Natural killer cell (primary cell): Measurements from ENCODE around the gene DOCK7. TPM values are rescaled to one million over a fixed set of nuclear protein-coding genes. Genes with fewer than 3 reads are reported as not detected.

Source experiments
- ATAC-seq, 3 donors: fragments of 150-1000 bp in 2 of 3; fragments of 200-7000 bp in 1 of 3; cut with Tn5 transposase; 1 replicate in 1 of 3; 2 replicates in 2 of 3; pipeline ENCODE4 v1.10.0; 2021; ENCODE audit warnings: mild to moderate bottlenecking in 2 of 3, moderate library complexity in 2 of 3
- DNase-seq, 2 donors: peaks; one replicate each; pipeline versions ENCODE4 v3.0.0 to v3.0.0-alpha.2; 2013 to 2021; ENCODE audit warnings: mixed read lengths in 1 of 2
- H3K27ac ChIP-seq: one replicate; pipeline ENCODE4 v1.5.1; 2013; ENCODE audit warnings: mild to moderate bottlenecking, low read length
- H3K27me3 ChIP-seq: one replicate; pipeline ENCODE4 v1.6.1; 2013; ENCODE audit warnings: low read length; ENCODE audit not compliant: control insufficient read depth, insufficient read depth
- H3K36me3 ChIP-seq: one replicate; pipeline ENCODE4 v1.6.1; 2013; ENCODE audit warnings: low read length; ENCODE audit not compliant: control insufficient read depth, insufficient read depth
- H3K4me1 ChIP-seq: one replicate; pipeline ENCODE4 v1.6.1; 2013; ENCODE audit warnings: low read length; ENCODE audit not compliant: control insufficient read depth, insufficient read depth
- H3K4me3 ChIP-seq: one replicate; pipeline ENCODE4 v1.5.1; 2013; ENCODE audit warnings: low read length
- H3K9me3 ChIP-seq: one replicate; pipeline ENCODE4 v1.6.1; 2013; ENCODE audit warnings: low read length; ENCODE audit not compliant: control insufficient read depth, insufficient read depth
- H3K27ac Mint-ChIP-seq, 2 donors: one replicate each; pipeline ENCODE4 v1.8.0; 2022; ENCODE audit warnings: mild to moderate bottlenecking in 2 of 2, mixed read lengths in 2 of 2, moderate library complexity in 1 of 2
- H3K27me3 Mint-ChIP-seq, 2 donors: one replicate each; pipeline ENCODE4 v1.8.0; 2022; ENCODE audit warnings: low read depth in 2 of 2, mixed read lengths in 2 of 2
- H3K36me3 Mint-ChIP-seq: one replicate; pipeline ENCODE4 v1.8.0; 2022; ENCODE audit warnings: mixed read lengths
- H3K4me1 Mint-ChIP-seq, 2 donors: one replicate each; pipeline ENCODE4 v1.8.0; 2022; ENCODE audit warnings: mixed read lengths in 2 of 2
- H3K4me3 Mint-ChIP-seq: one replicate; pipeline ENCODE4 v1.8.0; 2022; ENCODE audit warnings: mild to moderate bottlenecking, moderate library complexity, mixed read lengths
- H3K9me3 Mint-ChIP-seq, 2 donors: one replicate each; pipeline ENCODE4 v1.8.0; 2022; ENCODE audit warnings: mixed read lengths in 2 of 2
- WGBS: methylation state at CpG from one replicate; pipeline ENCODE4 v1.1.7; 2013; ENCODE audit warnings: missing lambda C conversion rate; ENCODE audit not compliant: insufficient coverage; 5-methylcytosine and 5-hydroxymethylcytosine counted together
- intact Hi-C: fragments of 100-400 bp; cut with micrococcal nuclease; formaldehyde crosslinking; loops from one replicate; pipeline ENCODE4 v1.14.2; 2022
- total RNA-seq, 4 donors: library from RNA; stranded (reverse); fragments of 120-200 nt in 1 of 4; gene quantifications; one replicate each; pipeline versions ENCODE4 v1.2.3 to v1.2.4, GENCODE V29; 2013 to 2022
- TF ChIP-seq, protein P1 (sequence below): fragments of 200-600 bp; IDR thresholded peaks from one replicate; pipeline ENCODE4 v1.8.0; 2022; ENCODE audit warnings: antibody characterized with exemption

Gene DOCK7
- total RNA-seq, 3 donors from 2014 or later (not counting 1 experiment from before 2014, with no cell fraction given), result 4.3 to 13.1 (median 6.0) TPM

DNA sequence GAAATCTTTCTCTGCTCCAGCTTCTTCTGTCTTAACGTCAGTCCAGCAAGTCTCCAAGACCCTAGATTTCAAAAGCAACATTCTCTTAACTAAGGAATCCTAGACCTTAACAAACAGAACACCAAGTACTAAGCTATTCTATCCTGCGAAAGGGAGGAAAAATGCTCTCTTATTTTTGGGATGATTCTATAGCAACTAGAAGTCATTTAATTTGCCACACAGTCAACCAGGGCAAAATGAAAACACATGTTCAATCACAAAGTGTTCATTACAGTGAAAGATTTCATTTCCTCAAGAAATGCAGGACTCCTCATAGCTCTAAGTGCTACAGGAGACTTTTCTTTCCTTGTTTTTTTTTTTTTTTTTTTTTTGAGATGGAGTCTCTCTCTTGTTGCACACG, 36.2 kb upstream of the DOCK7 start:
- no peaks in the 10 kb centered on the region for H3K9me3 Mint-ChIP-seq
- TF ChIP-seq, protein P1, sequence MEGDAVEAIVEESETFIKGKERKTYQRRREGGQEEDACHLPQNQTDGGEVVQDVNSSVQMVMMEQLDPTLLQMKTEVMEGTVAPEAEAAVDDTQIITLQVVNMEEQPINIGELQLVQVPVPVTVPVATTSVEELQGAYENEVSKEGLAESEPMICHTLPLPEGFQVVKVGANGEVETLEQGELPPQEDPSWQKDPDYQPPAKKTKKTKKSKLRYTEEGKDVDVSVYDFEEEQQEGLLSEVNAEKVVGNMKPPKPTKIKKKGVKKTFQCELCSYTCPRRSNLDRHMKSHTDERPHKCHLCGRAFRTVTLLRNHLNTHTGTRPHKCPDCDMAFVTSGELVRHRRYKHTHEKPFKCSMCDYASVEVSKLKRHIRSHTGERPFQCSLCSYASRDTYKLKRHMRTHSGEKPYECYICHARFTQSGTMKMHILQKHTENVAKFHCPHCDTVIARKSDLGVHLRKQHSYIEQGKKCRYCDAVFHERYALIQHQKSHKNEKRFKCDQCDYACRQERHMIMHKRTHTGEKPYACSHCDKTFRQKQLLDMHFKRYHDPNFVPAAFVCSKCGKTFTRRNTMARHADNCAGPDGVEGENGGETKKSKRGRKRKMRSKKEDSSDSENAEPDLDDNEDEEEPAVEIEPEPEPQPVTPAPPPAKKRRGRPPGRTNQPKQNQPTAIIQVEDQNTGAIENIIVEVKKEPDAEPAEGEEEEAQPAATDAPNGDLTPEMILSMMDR, result no peak
- no peaks in the 10 kb centered on the region for H3K4me1 ChIP-seq

DNA sequence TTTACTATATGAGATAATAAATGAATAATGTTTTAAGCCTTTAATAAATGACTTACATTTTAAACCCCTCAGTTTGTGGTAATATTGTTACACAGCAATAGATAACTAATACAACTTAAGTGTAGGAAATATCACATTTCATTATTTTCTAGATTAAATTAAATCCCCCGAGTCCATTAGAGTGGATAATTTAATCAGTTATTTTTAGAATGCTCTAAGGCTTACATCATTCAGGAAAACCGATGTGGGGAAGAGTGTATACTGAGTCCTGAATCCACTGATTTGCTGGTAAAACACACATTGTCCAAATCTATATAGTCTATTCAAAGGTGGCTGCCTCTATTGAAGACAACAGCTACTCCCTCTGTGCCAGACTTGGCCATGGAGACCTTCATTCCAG, 35.7 kb upstream of the DOCK7 start:
- ATAC-seq (no peak), DNase-seq (no peak)
- Histone ChIP-seq H3K27ac (no peak overlapping the region), H3K4me3 (no peak overlapping the region), H3K36me3 (no peaks in the 10 kb centered on the region), H3K27me3 (no peaks in the 10 kb centered on the region), H3K9me3 (no peaks in the 10 kb centered on the region), H3K4me1 (no peaks in the 10 kb centered on the region)
- no peaks in the 10 kb centered on the region for H3K36me3 Mint-ChIP-seq
- H3K4me3 Mint-ChIP-seq, result no peak overlapping the region
- peaks cover 8 to 16% of the 10 kb centered on the region in 2 donors for H3K27me3 Mint-ChIP-seq
- no peak overlapping the region for H3K27ac Mint-ChIP-seq
- intact Hi-C loops, result no loop called here
- H3K9me3 Mint-ChIP-seq, result no peaks in the 10 kb centered on the region
- TF ChIP-seq, protein P1, result no peak
- H3K4me1 Mint-ChIP-seq, result no peaks in the 10 kb centered on the region
- 83% methylated on average over 1 of the region's 2 CpGs for WGBS

More for the DNA sequence above, 36.2 kb upstream of the DOCK7 start:
- H3K4me1 Mint-ChIP-seq, result no peaks in the 10 kb centered on the region
- intact Hi-C loops, result no loop called here
- no peaks in the 10 kb centered on the region for H3K36me3 Mint-ChIP-seq
- Histone ChIP-seq H3K27me3 (no peaks in the 10 kb centered on the region), H3K36me3 (no peaks in the 10 kb centered on the region), H3K27ac (no peak overlapping the region), H3K9me3 (no peaks in the 10 kb centered on the region), H3K4me3 (no peak overlapping the region)
- no peak overlapping the region for H3K4me3 Mint-ChIP-seq
- DNase-seq (no peak), ATAC-seq (no peak)
- no peak overlapping the region for H3K27ac Mint-ChIP-seq
- 95% methylated on average over 3 of the region's 3 CpGs for WGBS
- H3K27me3 Mint-ChIP-seq, result peaks cover 11 to 21% of the 10 kb centered on the region in 2 donors

DNA sequence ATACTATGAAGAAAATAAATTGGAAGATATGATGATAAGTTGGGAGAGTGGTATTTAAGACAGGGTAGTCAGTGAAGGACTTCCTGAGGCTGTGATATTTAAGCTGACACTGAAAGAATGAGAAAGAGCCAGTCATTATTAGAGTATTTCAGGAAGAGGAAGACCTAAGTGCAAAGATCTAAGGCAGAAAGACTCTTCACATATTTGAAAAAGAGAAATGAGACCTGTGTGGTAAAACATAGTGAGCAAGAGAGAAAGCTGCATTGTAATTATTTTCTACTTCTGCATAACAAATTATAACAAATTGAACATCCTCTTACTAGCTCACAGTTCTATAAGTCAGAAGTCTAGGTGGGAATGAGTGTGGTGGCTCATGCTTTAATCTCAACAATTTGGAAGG, 34.6 kb upstream of the DOCK7 start:
- H3K4me1 Mint-ChIP-seq, result no peaks in the 10 kb centered on the region
- intact Hi-C loops, result no loop called here

More for the DNA sequence above, 34.6 kb upstream of the DOCK7 start:
- H3K4me1 ChIP-seq, result no peaks in the 10 kb centered on the region
- no peaks in the 10 kb centered on the region for H3K36me3 ChIP-seq
- Mint-ChIP-seq H3K27me3 (peaks cover 7 to 15% of the 10 kb centered on the region in 2 donors), H3K27ac (no peak overlapping the region), H3K9me3 (no peaks in the 10 kb centered on the region), H3K36me3 (no peaks in the 10 kb centered on the region), H3K4me3 (no peak overlapping the region)
- TF ChIP-seq, protein P1, result no peak
- no peak overlapping the region for H3K4me3 ChIP-seq
- DNase-seq, result no peak
- ATAC-seq, result no peak
- H3K9me3 ChIP-seq, result no peaks in the 10 kb centered on the region
- no peaks in the 10 kb centered on the region for H3K27me3 ChIP-seq
- no peak overlapping the region for H3K27ac ChIP-seq
